ENCODE data around the gene GNG12. TPM values are rescaled to one million over a fixed set of nuclear protein-coding genes. Genes with fewer than 3 reads are reported as not detected.

Gene GNG12
- total RNA-seq, 1 experiment from 2014 or later, result 70.0 TPM

GRCh38 chr1:67653304-67653703 lies 180.0 kb downstream of the GNG12 start:
- Histone ChIP-seq H3K36me3 (ENCODE audit: control insufficient read depth, insufficient read depth, low read length) (no peaks in the 10 kb centered on the region), H3K9me3 (ENCODE audit: control insufficient read depth, insufficient read depth, low read depth, low read length) (no peaks in the 10 kb centered on the region), H3K4me3 (ENCODE audit: low read depth in 2 of 2, low read length in 2 of 2) (no peak overlapping the region), H3K27me3 (ENCODE audit: control insufficient read depth, insufficient read depth, low read length) (no peaks in the 10 kb centered on the region), H3K4me1 (ENCODE audit: control insufficient read depth, insufficient read depth, low read length) (peaks cover 10% of the 10 kb centered on the region), H3K27ac (ENCODE audit: low read length) (peak overlapping the region; percentile 100)
- intact Hi-C loops (cut with micrococcal nuclease; ENCODE audit: unreplicated experiment), result no loop called here
- CTCF ChIA-PET, result no interaction called here
- TF ChIP-seq SIN3A (IDR thresholded peaks at IDR 0.05; ENCODE audit: borderline replicate concordance, insufficient read depth, low read depth, low read length), result no peak
- TF ChIP-seq TCF7L2 (IDR thresholded peaks at IDR 0.05; ENCODE audit: low read depth, low read length), result no peak
- no peak for TF ChIP-seq REST (IDR thresholded peaks at IDR 0.05; ENCODE audit: insufficient read depth in 1 of 2, low read depth in 2 of 2, low read length in 1 of 2)
- no peak for TF ChIP-seq POLR2AphosphoS5 (IDR thresholded peaks at IDR 0.05; ENCODE audit: low read depth, low read length)
- no peak for TF ChIP-seq CTCF (IDR thresholded peaks at IDR 0.05)
- ATAC-seq (no peak), DNase-seq (ENCODE audit: low read depth, low spot score) (no peak)
- POLR2A ChIA-PET, result interaction anchor here (0.6 kb wide), 1 partner anchor 1360 kb away, joined by 4 read pairs; no protein-coding TSS in a partner anchor
- no TSS peak for BruUV-seq (replicated peaks)
- in situ Hi-C loops (cut with HindIII; ENCODE audit: low pct_unique_long_range_greater_than_20kb, low sequenced_read_pairs), result loop anchor here (25.0 kb wide), 1 partner anchor 116 kb away; no protein-coding TSS in a partner anchor

- in situ Hi-C loops (cut with HindIII; ENCODE audit: low pct_unique_long_range_greater_than_20kb, low sequenced_read_pairs), result loop anchor here (25.0 kb wide), 1 partner anchor 115 kb away; no protein-coding TSS in a partner anchor
- peak; percentile 86 for ATAC-seq
- no peak for DNase-seq (ENCODE audit: low read depth, low spot score)
- H3K36me3 ChIP-seq (ENCODE audit: control insufficient read depth, insufficient read depth, low read length), result no peaks in the 10 kb centered on the region
- H3K4me3 ChIP-seq (ENCODE audit: low read depth in 2 of 2, low read length in 2 of 2), result no peak overlapping the region
- peak overlapping the region; percentile 100 for H3K27ac ChIP-seq (ENCODE audit: low read length)
- POLR2A ChIA-PET, result interaction anchor here (0.6 kb wide), 1 partner anchor 1360 kb away, joined by 4 read pairs; no protein-coding TSS in a partner anchor
- no peaks in the 10 kb centered on the region for H3K9me3 ChIP-seq (ENCODE audit: control insufficient read depth, insufficient read depth, low read depth, low read length)
- H3K4me1 ChIP-seq (ENCODE audit: control insufficient read depth, insufficient read depth, low read length), result peaks cover 14% of the 10 kb centered on the region
- intact Hi-C loops (cut with micrococcal nuclease; ENCODE audit: unreplicated experiment), result no loop called here
- H3K27me3 ChIP-seq (ENCODE audit: control insufficient read depth, insufficient read depth, low read length), result no peaks in the 10 kb centered on the region
- TF ChIP-seq CTCF (IDR thresholded peaks at IDR 0.05), result no peak
- TF ChIP-seq TCF7L2 (IDR thresholded peaks at IDR 0.05; ENCODE audit: low read depth, low read length), result no peak
- TF ChIP-seq POLR2AphosphoS5 (IDR thresholded peaks at IDR 0.05; ENCODE audit: low read depth, low read length), result no peak
- no peak for TF ChIP-seq REST (IDR thresholded peaks at IDR 0.05; ENCODE audit: insufficient read depth in 1 of 2, low read depth in 2 of 2, low read length in 1 of 2)
- no peak for TF ChIP-seq SIN3A (IDR thresholded peaks at IDR 0.05; ENCODE audit: borderline replicate concordance, insufficient read depth, low read depth, low read length)
- CTCF ChIA-PET, result no interaction called here
- BruUV-seq (replicated peaks), result no TSS peak
These were observed 180.5 kb downstream of the GNG12 start for GRCh38 chr1:67652800-67653199.

Data from Panc1 (cell line).